ENCODE measurements around the gene C10orf62.
"Not testable (repeated sequence)": the region's sequence is repeated elsewhere in the genome, so short reads cannot be mapped to it uniquely, and the experiment has no call there.

C10orf62 gene

DNA sequence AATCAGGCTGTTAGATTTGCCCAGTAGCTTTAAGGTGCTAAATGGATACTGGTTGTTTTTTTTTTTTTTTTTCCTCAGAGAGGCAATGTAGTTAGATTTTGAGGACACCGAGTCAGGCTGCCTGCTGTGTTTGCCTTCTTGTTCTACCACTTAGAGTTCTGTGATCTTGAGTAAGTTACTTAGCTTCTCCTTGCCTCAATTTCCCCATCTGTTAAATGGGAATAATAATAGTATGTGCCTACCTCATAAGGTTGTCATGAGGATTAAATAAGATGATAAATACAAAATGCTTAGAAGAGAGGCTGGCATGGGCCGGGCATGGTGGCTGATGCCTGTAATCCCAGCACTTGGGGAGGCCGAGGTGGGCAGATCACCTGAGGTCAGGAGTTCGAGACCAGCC, 29.2 kb downstream of the C10orf62 start:
- no peaks in the 10 kb centered on the region for H3K4me1 Mint-ChIP-seq (ENCODE audit: low read depth)
- no peak overlapping the region for H3K4me3 Mint-ChIP-seq
- no peaks in the 10 kb centered on the region for H3K27me3 Mint-ChIP-seq (ENCODE audit: low read depth)
- no peaks in the 10 kb centered on the region for H3K36me3 Mint-ChIP-seq (ENCODE audit: low read depth)
- H3K27ac Mint-ChIP-seq, result no peak overlapping the region
- H3K9me3 Mint-ChIP-seq, result no peaks in the 10 kb centered on the region

DNA sequence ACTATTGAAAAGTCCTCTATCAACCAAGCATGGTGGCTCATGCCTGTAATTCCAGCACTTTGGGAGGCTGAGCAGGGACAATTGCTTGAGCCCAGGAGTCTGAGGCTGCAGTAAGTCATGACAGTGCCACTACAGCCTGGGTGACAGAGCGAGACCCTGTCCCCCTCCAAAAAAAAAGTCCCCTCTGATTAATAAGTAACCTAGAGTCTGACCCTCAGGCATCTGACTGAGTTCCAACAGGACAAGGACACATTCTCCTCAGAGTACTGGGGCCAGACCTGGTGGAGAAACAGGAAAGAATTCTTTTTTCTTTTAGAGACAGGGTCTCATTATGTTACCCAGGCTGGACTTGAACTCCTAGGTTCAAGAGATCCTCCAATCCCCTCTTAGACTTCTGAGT, 33.8 kb downstream of the C10orf62 start:
- Mint-ChIP-seq H3K4me3 (no peak overlapping the region), H3K36me3 (ENCODE audit: low read depth) (no peaks in the 10 kb centered on the region), H3K4me1 (ENCODE audit: low read depth) (no peaks in the 10 kb centered on the region), H3K27ac (no peak overlapping the region), H3K27me3 (ENCODE audit: low read depth) (no peaks in the 10 kb centered on the region), H3K9me3 (no peaks in the 10 kb centered on the region)

DNA sequence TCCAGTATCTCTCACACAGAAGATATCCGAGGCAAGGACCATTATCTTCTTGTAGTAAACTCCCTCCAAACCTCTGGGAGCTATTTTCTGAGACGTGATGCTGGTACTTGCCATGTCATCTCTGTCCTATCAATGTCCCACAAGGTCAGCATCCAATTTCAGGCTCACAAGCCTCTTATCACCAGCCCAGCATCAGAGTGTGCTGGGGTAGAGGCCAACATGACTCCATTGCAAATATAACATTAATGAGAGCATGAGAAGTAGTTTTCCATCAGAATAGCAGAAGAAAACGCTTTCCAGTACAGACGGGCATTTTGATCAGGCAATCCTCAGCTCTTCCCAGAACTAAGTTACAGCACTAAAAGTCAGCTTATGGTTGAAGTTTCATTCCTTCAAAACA, 38.2 kb downstream of the C10orf62 start:
- Mint-ChIP-seq H3K36me3 (ENCODE audit: low read depth) (no peaks in the 10 kb centered on the region), H3K27ac (no peak overlapping the region), H3K4me3 (no peak overlapping the region)

DNA sequence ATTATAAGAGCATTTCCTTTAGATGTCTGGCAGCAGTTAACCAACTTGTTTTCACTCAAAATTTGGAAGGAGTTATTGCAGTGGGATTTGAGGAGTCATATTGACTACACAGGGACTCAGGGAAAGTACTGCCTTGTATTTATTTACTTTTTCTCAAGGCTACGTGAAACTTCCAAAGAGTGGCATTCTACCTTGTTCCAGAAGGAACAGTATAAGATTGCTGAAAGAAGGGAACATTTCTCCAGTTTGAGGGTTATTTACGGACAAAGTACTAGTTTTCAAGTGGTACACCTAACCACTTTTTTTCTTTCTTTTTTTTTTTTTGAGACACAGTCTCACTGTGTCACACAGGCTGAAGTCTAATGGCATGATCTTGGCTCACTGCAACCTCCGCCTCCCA, 38.7 kb downstream of the C10orf62 start:
- no peaks in the 10 kb centered on the region for H3K27me3 Mint-ChIP-seq (ENCODE audit: low read depth)
- H3K4me1 Mint-ChIP-seq (ENCODE audit: low read depth), result peaks cover 5% of the 10 kb centered on the region
- H3K4me3 Mint-ChIP-seq, result no peak overlapping the region
- no peak overlapping the region for H3K27ac Mint-ChIP-seq
- H3K9me3 Mint-ChIP-seq, result no peaks in the 10 kb centered on the region
- H3K36me3 Mint-ChIP-seq (ENCODE audit: low read depth), result no peaks in the 10 kb centered on the region

More for the DNA sequence above, 38.2 kb downstream of the C10orf62 start:
- peaks cover under 1% of the 10 kb centered on the region for H3K4me1 Mint-ChIP-seq (ENCODE audit: low read depth)
- no peaks in the 10 kb centered on the region for H3K9me3 Mint-ChIP-seq
- H3K27me3 Mint-ChIP-seq (ENCODE audit: low read depth), result no peaks in the 10 kb centered on the region

DNA sequence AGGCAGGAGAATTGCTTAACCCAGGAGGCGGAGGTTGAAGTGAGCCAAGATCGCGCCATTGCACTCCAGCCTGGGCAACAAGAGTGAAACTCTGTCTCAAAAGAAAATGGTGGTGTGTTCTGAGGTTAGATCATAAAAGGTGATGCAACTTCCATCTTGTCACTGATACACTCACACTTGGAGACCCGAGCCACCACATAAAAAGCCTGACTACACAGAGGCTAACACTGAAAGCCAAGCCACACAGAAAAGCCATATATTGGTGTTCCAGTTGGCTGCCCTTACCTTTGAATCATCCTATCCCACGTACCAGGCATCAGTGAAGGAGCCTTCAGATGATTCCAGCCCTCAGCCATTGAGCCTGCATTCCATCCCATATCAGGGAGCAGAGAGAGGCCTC, 39.8 kb downstream of the C10orf62 start:
- no peak overlapping the region for H3K27ac Mint-ChIP-seq
- H3K4me1 Mint-ChIP-seq (ENCODE audit: low read depth), result peaks cover 14% of the 10 kb centered on the region
- H3K4me3 Mint-ChIP-seq, result no peak overlapping the region
- H3K27me3 Mint-ChIP-seq (ENCODE audit: low read depth), result no peaks in the 10 kb centered on the region
- H3K36me3 Mint-ChIP-seq (ENCODE audit: low read depth), result no peaks in the 10 kb centered on the region
- no peaks in the 10 kb centered on the region for H3K9me3 Mint-ChIP-seq

DNA sequence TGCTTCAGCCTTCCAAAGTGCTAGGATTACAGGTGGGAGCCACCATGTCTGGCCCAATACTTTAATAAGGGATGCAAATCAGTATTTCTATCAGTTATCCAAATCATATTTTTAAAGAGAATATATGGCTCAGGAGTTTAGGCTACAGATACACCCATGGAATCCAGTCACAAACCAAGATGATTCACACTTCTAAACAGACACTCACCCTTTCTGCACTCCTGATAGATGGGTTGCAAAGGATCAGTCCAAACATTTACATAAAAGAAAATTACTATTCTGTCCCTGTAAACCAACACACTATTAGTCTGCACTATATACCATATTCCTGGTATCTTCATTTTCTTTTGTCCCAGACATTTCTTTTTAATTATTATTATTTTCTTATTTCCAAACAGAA, 41.6 kb downstream of the C10orf62 start:
- no peaks in the 10 kb centered on the region for H3K27me3 Mint-ChIP-seq (ENCODE audit: low read depth)
- no peaks in the 10 kb centered on the region for H3K36me3 Mint-ChIP-seq (ENCODE audit: low read depth)
- peaks cover 14% of the 10 kb centered on the region for H3K4me1 Mint-ChIP-seq (ENCODE audit: low read depth)
- no peaks in the 10 kb centered on the region for H3K9me3 Mint-ChIP-seq
- H3K27ac Mint-ChIP-seq, result no peak overlapping the region
- no peak overlapping the region for H3K4me3 Mint-ChIP-seq

DNA sequence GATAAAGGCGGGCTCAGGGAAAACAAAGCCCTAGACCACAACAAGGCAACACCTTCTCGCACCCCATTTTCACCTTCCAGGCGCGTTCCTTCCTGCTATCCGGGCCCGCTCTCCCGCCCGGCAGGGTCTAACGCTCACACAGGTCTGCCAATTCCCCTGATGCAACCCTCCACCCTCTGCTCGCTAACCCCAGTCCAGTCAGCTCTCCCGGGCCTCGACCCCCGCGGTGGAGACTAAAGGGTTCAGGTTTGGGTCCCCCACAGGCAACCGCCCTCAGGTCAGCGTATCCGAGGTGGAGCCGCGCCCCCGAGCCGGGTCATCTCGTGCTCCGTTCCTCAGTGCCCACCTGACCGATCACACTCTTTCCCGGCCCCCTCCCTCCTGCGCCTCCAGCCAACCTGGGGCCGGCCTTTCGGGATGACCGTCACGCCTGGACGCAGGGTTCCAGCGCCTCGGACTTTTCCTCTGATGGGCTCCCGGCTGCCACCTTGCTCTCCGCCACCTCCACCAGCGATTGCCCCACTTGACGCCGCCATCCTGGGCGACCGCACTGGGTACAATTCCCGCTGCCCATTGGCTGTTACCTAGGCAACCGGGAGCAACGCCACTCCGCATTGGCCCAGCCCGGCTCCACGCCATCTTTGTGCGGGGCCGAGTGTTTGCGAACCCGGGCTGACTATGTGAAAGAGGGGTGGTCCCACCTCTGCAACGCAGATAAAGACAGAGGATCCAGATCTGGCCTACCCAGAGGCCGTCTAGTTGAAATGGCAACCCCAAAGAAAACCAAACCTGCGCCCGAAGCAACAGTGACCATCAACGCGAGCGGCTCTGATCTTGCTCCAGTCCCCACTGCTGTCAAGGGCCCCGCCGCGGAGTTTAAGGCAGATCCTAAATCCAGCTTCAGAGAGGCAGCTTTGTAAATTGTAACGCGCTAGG, 43.7 kb downstream of the C10orf62 start, which contains the start of gene MORN4:
MORN4 (minus strand) TSS at position 552 of the 936 bp plus-strand sequence. CDS start 13,847 bp downstream, outside the sequence.
- Mint-ChIP-seq H3K36me3 (ENCODE audit: low read depth) (no peaks in the 10 kb centered on the region), H3K4me1 (ENCODE audit: low read depth) (peaks cover 14% of the 10 kb centered on the region), H3K27me3 (ENCODE audit: low read depth) (no peaks in the 10 kb centered on the region), H3K27ac (peak within 1 kb of the TSS; percentile 73), H3K9me3 (no peaks in the 10 kb centered on the region), H3K4me3 (peak within 1 kb of the TSS; percentile 98)

DNA sequence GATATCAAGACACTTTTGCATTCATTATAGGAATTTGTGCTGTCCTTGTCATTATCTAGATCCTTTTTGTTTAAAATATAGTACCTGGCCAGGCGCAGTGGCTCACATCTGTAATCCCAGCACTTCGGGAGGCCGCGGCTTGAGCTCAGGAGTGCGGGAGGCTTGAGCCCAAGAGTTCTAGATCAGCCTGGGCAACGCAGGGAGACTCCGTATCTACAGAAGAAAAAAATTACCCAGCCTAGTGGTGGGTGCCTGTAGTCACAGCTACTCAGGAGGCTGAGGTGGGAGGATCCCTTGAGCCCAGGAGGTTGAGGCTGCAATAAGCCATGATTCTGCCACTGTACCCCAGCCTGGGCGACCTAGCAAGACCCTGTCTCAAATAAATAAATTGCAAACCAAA, 44.4 kb downstream of the C10orf62 start:
- peaks cover 14% of the 10 kb centered on the region for H3K4me1 Mint-ChIP-seq (ENCODE audit: low read depth)

DNA sequence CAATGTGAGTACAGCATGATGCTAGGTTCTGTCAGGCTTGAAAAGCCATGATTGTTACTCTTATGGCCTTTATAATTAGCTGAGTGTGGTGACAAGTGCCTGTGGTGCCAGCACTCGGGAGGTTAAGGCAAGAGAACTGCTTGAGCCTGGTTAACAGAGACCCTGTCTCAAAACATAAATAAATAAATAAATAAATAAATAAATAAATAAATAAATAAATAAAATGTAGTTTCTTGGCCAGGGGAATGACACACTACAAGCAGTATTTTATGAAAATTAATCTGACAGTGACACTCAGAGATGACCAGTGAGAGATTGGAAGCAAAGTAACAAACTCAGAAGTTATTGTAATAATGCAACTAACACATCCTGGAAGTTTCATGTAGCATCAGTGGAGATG, 46.1 kb downstream of the C10orf62 start:
- no peaks in the 10 kb centered on the region for H3K27me3 Mint-ChIP-seq (ENCODE audit: low read depth)

More for the DNA sequence above, 44.4 kb downstream of the C10orf62 start:
- H3K27ac Mint-ChIP-seq, result peak overlapping the region; percentile 67
- no peaks in the 10 kb centered on the region for H3K36me3 Mint-ChIP-seq (ENCODE audit: low read depth)
- H3K27me3 Mint-ChIP-seq (ENCODE audit: low read depth), result no peaks in the 10 kb centered on the region
- H3K4me3 Mint-ChIP-seq, result peak overlapping the region; percentile 98
- no peaks in the 10 kb centered on the region for H3K9me3 Mint-ChIP-seq

DNA sequence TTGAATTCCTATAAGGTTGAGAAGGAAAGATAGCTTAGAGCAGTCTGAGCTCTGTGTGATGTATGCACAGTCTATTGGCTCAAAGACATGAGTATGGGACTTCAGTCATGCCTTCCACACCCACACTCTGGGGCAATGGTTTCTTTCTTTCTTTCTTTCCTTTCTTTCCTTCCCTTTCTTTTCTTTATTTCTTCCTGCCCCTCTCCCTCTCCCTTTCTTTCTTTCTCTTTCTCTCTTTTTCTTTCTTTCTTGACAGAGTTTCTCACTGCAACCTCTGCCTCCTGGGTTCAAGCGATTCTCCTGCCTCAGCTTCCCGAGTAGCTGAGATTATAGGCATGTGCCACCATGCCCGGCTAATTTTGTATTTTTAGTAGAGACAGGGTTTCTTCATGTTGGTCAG, 49.6 kb downstream of the C10orf62 start:
- H3K36me3 Mint-ChIP-seq (ENCODE audit: low read depth); H3K27ac Mint-ChIP-seq; H3K27me3 Mint-ChIP-seq (ENCODE audit: low read depth); H3K4me3 Mint-ChIP-seq; H3K9me3 Mint-ChIP-seq: not testable (repeated sequence)
- peaks cover 20% of the 10 kb centered on the region for H3K4me1 Mint-ChIP-seq (ENCODE audit: low read depth)

More for the DNA sequence above, 46.1 kb downstream of the C10orf62 start:
- Mint-ChIP-seq H3K36me3 (ENCODE audit: low read depth) (no peaks in the 10 kb centered on the region), H3K4me3 (no peak overlapping the region), H3K9me3 (no peaks in the 10 kb centered on the region), H3K27ac (no peak overlapping the region), H3K4me1 (ENCODE audit: low read depth) (peaks cover 18% of the 10 kb centered on the region)

DNA sequence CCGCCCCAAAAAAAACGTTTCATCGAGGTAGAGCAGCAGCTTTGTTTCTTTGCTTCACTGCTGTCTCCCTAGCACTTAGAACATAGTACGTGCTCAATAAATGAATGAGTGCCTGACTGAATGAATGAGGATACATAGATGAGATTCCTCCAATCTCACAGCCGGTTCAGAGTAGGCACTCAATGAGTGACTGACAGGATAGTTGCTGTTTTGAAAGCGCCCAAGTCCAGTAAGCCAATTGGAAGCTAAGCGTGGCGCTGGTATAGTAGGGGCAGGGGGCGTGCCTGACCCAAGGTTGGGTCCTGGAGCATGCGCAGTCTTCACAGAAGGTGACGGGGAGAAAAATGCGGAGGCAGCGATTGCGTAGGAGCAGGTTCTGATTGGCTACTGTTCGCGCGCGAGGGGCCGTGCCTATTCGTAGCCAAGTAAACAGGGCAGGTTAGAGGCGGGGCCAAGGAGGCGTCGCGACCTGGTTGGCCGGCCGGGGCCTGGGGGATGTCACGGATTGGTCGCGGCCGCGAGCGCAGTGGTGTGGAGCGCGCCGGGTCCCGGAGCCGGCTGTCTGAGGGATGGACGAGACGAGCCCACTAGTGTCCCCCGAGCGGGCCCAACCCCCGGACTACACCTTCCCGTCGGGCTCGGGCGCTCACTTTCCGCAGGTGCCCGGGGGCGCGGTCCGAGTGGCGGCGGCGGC, 50.8 kb downstream of the C10orf62 start, which contains the start of gene PI4K2A:
PI4K2A (plus strand) TSS at position 498 of the 694 bp plus-strand sequence; CDS start at position 570, 72 bp downstream.
- H3K4me3 Mint-ChIP-seq, result peak within 1 kb of the TSS; percentile 98
- H3K4me1 Mint-ChIP-seq (ENCODE audit: low read depth), result peaks cover 19% of the 10 kb centered on the region
- H3K9me3 Mint-ChIP-seq, result no peaks in the 10 kb centered on the region
- peaks cover 1% of the 10 kb centered on the region for H3K36me3 Mint-ChIP-seq (ENCODE audit: low read depth)
- peak within 1 kb of the TSS; percentile 88 for H3K27ac Mint-ChIP-seq
- H3K27me3 Mint-ChIP-seq (ENCODE audit: low read depth), result no peaks in the 10 kb centered on the region

Data from T-helper 1 cell treated with Interleukin-12 subunit alpha and Interleukin-12 subunit beta and Interleukin-4 antibody, amounts not matched to agents 30 μg/mL and 1 μg/mL, for 36 hours (primary cell).